ENCODE data around the gene VAT1.

VAT1 gene

DNA sequence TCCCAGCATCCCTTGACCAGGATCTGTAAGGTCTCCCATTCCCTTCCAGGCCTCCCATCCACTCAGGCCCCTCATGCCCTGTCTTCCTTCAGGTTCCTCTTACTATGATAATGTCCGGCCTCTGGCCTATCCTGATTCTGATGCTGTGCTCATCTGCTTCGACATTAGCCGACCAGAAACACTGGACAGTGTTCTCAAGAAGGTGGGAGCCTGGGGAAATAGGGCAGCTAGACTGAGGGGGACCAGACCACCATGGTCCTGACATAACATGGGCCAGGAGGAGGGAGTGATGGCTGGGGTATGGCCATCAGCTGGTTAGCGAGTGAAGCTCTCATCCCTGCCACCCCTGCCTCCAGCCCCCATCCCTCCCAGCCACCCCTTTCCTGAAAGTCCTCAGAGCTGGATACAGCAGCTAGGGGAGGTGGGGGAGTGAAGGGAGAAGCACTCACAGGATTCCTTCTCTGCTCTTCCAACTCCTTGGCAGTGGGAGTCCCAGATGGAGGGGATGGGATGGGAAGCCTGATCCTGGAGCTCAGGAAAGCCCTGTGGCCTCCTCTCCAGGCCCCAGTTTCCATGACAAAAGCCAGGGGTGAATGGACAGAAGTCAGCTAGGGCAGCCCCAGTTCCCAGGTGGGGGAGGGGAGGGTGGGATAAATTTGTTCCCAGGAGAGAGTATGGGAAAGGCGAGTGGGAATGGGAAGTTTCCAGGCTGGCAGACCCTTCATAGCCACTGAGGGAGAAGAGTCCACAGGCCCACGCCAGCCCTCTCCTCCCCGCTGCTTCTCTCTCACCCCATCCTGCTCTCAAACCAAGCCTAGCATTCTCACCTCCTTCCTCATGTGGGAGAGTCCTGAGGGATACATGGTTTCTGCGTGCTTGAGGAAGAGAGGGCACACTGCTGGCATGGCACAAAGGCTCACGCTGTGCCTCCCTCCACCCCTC lies 5.2 kb upstream of the VAT1 start:
- DNase-seq (ENCODE audit: low spot score), result no peak

DNA sequence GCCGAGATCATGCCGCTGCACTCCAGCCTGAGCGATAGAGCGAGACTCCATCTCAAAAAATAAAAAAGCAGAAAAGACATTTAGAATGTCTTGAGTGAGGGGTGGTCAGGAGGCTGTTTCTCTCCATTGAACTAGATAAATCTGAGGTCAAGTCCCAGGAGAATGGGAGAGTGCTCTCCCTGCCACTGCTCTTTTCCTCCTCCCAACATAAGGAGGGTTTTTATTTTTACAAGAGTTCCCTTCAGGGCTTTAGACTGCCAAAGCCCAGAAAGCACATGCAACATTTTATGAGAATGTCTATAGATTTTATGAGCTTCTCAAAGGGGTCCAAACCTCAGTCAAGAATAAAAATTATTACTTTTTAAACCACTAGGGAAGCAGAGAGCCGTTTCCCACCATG lies 4.4 kb upstream of the VAT1 start:
- DNase-seq (ENCODE audit: low spot score), result no peak

DNA sequence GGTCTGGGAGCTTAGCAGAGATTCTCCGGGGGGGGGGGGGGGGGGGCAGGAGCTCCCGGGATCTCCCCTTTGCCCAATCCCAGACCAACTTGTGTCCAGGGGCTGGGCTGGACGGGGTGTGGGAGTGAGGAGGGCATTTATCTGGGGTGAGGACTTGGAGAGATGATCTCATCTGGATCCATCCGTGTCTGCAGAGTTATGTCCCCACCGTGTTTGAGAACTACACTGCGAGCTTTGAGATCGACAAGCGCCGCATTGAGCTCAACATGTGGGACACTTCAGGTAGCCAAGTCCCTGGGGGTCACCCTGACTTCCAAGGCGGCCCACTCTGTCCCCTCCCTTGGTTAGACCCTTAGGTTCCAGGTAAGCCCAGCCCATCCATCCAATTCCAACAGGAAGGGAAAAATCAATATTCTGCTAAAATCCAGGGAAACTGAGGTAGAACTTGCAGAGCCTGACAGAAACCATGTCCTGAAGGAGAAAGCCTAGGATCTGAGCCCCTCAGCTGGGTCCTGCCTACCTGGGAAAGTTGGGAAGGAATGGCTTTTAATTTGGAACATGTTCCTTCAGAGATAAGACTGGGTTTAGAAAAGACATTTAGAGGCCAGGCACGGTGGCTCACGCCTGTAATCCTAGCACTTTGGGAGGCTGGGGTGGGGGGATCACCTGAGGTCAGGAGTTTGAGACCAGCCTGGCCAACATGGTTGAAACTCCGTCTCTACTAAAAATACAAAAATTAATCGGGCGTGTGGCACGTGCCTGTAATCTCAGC lies 3.8 kb upstream of the VAT1 start:
- no peak for DNase-seq (ENCODE audit: low spot score)

DNA sequence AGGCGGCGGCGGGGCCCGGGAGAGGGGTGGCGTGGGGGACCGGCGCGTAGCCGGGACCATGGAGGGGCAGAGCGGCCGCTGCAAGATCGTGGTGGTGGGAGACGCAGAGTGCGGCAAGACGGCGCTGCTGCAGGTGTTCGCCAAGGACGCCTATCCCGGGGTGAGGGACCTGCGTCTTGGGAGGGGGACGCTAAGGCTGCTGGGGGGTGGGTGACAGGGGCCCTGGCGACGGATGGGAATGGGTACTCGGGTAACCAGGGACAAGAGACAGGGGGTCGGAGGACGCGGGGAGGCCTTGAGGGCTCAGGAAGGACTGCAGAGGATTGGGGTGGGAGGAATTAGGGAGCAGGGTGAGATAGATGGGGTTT lies 3.1 kb upstream of the VAT1 start:
- no peak for DNase-seq (ENCODE audit: low spot score)

DNA sequence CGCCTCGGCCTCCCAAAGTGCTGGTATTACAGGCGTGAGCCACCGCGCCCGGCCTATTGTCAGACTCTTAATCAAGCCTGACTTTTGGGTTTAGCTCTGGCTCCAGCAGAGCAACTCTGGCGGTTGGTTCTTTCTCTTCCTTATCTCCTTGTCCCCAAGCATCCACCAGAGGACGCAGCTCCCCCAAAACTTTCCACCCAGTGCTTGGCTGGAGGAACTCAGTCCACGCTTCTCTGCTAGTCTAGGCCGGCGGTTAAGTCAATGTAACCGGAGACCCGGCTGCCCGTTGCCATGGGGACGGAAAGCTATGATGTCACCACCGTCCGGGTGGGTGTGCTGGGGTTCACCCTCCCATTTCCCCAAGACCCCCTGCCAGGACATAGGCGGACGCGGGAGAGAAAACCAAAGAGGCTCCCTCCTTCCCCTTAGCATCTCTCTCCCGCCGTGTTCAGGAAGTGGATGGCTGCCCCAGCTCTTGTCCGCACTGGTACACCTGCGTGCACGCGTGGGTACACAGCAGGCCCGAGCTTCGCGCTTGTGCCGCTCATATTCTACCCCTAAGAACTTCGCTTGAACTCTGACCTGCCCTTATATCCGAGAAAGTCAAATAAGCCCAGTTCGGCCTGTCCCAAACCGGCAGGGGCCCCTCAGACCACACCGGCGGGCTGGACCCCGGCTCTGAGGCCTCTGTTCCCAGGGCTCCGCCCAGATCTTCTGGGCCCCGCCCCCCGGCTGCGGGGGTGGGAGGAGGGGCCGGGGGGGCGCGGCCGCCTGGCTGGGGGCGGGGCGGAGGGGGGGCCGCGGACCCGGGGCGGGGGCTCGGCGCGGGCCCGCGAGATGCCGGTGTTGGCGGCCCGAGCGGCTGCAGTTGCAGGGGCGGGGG lies 2.5 kb upstream of the VAT1 start, which contains the start of gene RND2:
Gene RND2 (plus strand): TSS at position 825 of the 883 bp plus-strand sequence. CDS start 117 bp downstream, outside the sequence.
- peak; percentile 56 for DNase-seq (ENCODE audit: low spot score)

DNA sequence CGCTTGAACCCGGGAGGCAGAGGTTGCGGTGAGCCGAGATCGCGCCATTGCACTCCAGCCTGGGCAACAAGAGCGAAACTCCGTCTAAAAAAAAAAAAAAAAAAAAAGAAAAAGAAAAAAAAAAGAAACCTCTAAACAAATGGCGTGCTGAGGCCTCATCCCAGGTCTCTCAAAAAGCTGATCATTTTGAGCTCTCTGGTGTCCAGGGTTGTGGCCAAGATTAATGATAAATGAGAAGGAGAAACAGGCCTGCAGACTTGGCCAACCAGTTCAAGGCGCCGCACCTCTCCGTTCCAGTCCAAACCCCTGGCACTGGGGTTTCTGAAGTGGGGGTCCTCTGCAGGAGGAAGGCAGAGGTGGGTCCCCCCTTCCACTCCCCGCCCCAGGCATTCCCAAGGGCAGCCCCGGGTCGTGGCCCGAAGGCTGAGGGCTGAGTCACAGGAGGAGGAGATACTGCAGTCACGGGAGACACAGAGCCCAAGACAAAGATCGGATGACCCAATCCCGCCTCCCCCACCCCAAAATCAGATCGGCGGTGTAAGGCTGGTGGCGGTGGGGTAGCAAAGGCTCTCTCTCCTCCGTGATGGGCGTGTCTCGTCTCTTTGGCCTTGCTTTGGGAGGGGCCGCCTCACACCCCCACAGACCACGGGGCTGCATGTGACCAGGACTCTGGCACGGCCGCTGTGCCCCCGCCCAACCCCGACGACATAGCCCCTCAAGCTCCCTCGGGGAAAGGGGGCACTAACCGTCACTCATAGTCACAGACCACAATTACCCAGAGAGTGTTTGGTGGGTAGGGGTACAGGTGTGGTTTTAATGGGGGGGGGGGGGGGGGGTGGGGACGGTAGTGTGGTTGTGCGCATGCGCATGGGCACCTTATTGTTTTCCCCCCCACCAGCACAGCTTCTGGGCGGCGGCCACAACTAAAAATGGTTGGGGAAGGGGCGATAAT lies 1.1 kb downstream of the VAT1 start:
- DNase-seq (ENCODE audit: low spot score), result no peak

DNA sequence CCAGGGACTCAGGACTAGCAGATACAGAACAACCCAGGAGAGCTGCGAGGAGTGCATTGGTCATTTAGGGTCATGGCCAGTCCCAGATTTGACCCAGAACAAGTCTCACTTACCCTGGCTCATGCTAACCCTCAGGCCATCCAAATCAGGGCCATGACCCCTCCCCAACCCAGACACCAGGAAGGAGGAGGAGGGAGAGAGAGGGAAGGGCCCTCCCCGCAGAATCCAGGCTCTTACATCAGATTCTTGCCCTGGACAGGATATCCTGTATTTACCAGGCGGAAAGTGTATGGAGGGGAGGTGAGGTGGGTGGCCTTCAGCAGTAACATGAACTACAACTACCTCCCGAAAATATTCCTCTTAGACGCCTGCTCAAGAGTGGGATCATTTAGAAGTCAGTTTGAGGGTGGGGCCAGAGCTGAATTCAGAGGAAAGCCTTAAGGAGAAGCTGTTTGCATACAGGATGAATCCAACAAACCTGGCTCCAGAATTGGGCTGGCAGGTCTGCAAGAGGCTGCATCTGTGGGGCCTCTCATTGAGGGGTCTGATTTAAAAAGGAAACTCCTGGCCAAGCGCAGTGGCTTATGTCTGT lies 2.1 kb downstream of the VAT1 start:
- no peak for DNase-seq (ENCODE audit: low spot score)

DNA sequence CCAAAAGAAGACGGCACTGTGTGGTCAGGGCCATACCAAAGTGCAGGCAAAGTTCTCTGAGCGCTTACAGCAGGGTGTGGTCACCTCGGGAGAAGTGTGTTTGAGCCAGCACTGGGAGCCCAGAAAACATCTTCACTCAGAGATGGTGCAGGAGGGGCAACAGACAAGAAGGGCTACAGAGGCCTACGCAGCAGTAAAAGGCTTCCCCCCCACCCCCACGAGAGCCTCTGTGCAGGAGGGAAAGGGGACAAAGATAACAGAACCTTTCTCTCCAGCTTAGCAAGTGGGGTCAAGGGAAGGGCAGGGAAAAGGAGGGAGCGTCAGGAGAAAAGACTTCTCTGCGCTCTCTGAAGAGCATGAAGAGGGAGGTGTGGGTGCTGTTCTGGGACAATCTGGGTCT lies 2.8 kb downstream of the VAT1 start:
- DNase-seq (ENCODE audit: low spot score), result no peak

DNA sequence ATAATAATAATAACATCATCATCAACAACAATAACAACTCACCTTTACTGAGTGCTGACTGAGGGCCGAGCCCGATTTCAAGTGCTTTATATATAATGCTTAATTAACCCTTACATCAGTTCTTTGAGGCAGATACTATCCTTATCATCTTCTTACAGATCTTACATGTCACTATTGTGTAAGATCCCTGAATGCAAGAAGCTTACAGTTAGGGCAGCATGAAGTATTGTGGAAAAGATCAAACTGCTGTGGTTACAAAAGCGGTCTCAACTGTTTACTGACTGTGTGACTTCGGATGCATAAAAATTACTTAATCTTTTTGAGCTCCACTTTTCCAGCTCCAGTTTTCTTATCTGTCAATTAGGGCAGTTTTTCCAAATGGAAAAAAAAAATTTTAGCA lies 3.3 kb downstream of the VAT1 start:
- no peak for DNase-seq (ENCODE audit: low spot score)

DNA sequence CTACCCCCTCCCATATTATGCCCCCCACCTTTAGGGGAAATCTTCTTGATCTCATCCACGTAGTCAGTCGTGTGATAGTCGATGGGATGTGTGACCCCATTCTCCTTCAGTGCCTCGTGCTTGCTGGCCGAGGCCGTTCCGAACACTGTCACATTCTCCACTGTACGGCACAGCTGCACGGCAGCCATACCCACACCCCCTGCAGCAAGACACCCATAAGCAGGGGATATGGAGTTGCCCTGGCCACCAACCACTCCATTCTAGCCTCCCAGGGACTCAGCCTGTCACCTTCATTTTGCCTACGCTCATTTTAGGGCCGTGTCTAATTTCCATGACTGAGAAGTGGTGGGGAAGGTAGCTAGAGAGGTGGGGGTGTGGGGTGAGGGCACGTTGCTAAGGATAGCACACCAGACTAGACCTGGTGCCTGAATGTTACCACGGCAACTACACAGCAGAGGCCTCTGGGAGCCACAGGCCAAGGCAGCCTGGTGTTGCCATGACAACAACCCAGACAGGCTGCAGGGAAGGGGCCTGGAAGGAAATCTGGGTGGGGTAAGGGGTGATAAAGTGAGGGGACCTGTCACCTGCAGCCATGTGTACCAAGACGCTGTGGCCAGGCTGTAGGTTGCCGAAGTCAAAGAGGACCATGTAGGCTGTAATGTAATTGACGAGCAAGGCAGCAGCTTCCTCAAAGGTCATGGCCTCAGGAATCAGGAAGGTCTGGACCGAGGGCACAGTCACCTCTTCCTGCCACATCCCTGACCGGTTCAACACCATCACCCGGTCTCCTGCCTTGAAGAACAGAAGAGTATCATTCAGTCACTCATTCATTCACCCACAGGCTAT lies 4.0 kb downstream of the VAT1 start:
- DNase-seq (ENCODE audit: low spot score), result no peak

DNA sequence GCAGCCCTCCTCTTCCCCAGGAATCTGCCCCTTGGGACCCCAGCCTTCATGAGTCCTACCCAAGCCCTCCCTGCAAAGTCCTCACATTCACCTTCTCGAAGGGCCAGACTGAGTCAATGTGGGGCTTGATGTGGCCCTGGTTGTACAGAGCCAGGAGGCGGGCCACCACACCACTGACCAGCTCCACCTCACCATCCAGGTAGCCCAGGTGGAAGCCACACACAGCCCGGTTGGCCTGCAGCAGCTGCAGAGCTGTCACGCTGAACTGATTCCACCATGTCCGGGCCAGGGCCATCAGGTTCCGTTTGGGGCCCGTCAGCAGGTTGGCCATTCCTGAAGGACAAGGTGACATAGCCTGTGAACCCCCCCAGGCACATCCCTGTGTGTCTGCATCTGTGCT lies 6.0 kb downstream of the VAT1 start:
- no peak for DNase-seq (ENCODE audit: low spot score)

DNA sequence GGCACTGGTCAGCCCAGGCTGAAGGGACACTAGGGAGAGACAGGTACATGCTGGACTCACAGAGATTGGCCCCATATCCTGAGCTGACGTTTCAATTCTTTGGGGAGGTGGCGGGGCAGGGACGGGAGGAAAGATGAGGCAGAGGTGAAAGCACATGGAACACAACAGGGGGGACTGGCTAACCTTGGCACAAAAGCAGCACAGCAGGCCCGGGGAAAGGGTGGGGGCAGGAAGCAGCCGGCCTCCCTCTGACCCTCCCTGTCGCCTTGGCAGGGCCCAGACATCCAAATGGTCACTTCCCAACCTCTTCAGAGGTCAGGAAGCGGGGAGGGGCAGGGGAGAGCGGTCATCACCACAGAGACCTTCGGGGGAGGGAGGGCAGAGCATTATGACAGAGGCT lies 6.6 kb downstream of the VAT1 start:
- DNase-seq (ENCODE audit: low spot score), result no peak

DNA sequence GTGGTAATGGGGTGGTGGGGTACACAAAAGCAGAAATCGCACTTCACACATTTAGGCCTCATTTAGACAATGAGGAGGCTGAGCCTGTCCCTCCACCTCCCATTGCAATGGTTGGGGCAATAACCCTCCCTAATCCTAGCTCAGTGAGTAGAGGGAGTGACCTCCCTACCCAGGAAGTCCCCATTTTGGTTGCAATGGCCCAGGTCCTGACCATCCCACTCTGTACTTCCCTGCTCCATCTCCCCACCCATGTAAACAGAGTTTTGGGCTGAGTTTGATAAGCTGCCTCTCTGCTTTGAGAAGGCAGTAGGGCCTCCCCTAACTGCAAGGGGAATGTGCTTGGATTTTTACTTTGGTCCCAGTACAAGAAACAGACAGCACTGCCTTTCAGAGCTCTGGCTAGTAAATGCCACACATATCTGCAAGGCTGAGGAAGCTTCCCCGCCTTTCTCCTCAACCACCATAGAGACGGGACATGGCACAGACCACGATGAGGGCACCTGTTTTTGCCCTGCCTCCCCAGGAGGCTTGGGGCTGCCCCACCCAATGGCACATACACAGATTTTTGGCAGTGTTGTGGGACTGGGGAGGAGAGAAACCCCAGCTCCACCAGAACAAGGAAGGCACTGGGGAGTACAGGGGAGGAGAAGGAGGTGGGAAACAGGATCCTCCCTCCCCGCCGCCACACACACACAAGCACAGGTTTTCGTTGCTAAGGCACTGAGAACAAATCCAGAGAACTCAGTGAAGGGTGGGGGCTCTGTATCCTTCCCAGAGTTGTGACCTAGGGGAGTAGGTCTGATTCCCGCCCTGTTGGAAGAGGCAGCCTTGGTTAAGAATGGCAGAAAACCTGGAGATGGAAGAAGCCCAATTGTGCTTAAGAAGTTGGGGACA lies 7.3 kb downstream of the VAT1 start:
- DNase-seq (ENCODE audit: low spot score), result no peak

DNA sequence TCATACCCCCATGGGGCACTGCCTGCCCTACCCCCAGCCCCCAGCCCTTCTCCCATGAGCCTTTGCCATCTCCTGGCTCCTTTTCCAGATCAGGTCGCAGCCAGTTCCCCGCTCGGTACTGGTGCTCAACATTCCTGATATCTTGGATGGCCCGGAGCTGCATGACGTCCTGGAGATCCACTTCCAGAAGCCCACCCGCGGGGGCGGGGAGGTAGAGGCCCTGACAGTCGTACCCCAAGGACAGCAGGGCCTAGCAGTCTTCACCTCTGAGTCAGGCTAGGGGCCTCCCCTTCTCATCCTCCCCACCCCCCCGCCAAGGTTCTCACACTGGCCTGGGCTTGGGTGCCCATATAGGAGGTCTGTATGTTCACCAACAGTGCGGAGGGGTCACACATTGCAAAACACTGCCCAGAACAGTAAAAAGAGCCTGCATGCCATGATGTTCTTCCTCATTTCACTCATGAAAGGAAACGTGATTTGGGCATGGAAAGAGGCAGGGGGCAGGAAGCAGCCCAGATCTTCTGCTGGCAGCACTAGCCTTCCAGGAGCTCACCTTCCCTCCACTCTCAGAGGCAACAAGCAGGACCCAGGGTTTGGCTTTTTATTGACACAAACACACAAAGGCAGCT lies 8.1 kb downstream of the VAT1 start:
- no peak for DNase-seq (ENCODE audit: low spot score)

DNA sequence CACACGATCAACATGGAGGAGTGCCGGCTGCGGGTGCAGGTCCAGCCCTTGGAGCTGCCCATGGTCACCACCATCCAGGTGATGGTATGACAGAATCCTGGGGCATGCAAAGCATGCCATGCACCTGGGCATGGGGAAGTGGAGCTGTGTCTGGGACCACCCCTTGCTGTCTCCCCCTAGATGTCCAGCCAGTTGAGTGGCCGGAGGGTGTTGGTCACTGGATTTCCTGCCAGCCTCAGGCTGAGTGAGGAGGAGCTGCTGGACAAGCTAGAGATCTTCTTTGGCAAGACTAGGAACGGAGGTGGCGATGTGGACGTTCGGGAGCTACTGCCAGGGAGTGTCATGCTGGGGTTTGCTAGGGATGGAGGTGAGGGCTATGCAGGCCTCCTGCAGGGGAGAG lies 8.9 kb downstream of the VAT1 start:
- no peak for DNase-seq (ENCODE audit: low spot score)

DNA sequence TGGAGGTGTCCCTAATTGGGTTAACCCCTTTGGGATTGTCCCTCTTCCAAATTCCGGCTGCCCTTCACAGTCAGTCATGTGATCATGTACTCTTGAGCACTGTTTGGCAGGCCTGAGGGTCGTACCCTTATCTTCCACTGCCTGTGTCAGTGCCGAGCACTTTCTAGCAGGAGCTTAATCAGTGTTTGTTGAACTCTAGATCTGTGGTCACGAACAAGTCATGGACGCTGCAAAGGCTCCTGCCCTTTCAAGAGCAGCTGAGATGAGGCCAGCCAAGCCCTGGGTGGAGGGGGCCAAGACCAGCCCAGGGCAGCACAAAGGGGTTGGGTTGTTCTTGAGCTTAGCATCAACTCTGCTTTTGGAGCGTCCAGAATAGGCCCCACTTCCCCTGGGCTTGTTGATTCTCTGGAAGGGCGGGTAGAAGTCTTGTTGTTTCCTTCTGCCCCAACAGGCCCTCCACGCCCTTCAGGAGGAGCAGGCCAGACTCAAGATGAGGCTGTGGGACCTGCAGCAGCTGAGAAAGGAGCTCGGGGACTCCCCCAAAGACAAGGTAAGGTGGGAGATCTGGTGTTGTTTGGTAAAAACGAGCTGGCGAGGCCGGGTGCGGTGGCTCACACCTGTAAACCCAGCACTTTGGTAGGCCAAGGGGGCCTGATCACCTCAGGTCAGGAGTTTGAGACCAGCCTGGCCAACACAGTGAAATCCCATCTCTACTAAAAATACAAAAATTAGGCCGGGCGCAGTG lies 10.3 kb downstream of the VAT1 start:
- no peak for DNase-seq (ENCODE audit: low spot score)

DNA sequence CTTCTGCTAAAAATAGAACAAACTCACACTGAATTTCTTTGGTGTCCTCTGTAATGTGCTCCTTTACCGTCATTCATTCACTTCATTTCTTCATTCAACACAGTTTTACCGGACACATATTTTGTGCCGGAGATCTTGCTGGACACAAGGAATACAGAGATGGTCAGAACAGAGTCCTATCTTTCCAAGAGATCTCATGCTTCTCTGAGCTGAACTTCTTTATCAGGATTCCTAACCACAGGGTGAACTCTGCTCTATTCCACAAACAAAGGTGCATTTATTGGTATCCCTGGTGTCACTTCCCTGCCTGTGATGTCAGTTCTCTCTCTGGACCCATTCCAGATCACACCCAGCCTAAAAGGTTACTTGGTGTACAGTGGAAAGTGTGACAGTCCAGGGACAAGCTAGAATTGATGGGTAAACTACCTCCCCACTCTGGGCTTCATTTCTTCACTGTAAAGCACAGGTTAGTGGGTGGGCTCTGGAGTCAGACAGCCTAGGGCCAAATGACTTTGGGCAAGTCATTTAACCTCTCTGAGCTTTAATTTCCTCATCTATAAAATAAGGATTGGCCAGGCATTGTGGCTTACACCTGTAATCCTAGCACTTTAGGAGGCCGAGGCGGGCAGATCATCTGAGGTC lies 11.4 kb downstream of the VAT1 start:
- no peak for DNase-seq (ENCODE audit: low spot score)

All from hematopoietic multipotent progenitor cell treated with erythropoietin and hydrocortisone succinate and interleukin-3 and kit ligand, for 17 days (in vitro differentiated cells).